Urothelium cell line (cell line): ENCODE measurements around the gene THY1.
"Not testable (repeated sequence)": the region's sequence is repeated elsewhere in the genome, so short reads cannot be mapped to it uniquely, and the experiment has no call there.

Experiments
- DNase-seq: peaks from one replicate; pipeline ENCODE4 v3.0.0; 2011; ENCODE audit warnings: low spot score, mixed read lengths
- FAIRE-seq: peaks from 2 replicates; lab custom pipeline; 2011; peaks lifted over from hg19 to GRCh38; lab: Jason Lieb, UNC

THY1 gene

DNA sequence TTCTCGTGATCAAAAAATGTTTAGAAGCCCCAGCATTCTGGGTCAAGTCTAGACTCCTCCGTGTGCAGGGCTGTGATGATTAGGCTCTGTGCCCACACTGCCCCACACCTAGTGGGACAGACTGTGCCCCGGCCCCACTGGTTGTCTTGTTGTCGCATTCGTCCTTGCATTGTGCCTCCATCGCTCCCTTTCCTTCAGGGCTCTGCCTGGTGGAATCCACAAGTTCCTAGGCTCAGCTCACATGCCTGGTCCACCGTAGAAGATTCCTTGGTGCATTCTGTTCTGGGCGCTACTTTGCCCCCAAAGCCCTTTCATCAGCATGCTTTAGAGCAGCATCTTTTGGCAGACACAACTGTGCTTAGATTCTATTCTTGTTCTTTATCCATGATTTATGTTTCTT lies 23.5 kb upstream of the THY1 start:
- DNase-seq (no peak), FAIRE-seq (no peak)

DNA sequence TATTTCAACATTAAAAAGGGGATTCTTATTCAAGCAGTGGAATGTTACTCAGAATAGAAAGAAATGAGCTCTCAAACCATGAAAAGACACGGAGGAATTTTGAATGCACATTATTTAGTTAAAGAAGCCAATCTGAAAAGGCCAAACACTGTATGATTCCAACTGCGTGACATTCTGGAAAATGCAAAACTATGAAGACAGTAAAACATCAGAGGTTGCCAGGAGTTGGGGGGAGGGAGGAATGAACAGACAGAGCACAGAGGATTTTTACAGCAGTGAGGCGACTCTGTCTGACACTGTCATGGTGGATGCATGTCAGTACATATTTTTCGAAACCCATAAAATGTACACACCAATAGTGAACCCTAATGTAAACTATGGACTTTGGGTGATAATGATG lies 22.9 kb upstream of the THY1 start:
- DNase-seq = no peak
- FAIRE-seq = no peak

DNA sequence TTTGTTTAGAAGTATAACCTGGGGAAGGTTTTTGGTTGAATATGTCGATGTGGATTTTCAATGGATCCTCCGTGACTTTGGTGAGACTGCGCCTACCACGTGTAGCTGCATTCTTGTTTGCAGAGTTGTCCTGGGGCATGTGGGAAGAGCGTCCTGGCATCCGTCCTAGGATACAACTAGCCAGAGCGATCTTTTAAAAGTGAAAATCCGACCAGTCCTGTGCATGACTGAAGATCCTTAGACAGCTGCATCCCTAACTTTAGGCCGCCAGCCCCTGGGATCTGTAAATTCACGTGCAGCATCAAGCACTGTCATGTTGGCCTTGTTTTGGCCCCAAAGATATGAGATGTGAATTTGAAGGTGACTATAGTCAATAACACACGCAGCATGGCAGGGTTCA lies 22.4 kb upstream of the THY1 start:
- no peak for DNase-seq
- no peak for FAIRE-seq

DNA sequence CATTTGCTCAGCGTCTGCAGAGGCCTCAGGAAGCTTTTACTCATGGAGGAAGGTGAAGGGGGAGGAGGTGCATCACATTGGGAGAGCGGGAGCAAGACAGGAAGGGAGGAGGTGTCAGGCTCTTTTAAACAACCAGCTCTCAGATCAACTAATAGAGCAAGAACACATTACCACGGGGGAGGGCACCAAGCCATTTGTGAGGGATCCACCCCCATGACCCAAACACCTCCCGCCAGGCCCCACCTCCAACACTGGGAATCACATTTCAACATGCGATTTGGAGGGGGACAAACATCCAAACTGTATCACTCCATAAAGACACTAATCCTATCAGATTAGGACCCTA lies 18.9 kb upstream of the THY1 start:
- no peak for DNase-seq
- FAIRE-seq = no peak

DNA sequence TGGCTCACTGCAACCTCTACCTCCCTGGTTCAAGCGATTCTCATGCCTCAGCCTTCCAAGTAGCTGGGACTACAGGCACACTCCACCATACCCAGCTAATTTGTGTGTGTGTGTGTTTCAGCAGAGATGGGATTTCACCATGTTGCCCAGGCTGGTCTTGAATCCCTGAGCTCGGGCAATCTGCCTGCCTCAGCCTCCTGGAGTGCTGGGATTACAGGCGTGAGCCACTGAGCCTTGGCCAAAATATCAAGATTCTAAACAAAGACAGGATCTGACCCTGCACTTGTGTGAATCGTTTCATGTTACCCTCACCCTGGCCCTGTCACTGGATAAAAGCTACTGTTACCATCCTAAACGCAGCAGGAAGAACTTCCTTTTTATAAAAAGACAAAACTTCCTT lies 15.6 kb upstream of the THY1 start:
- FAIRE-seq (no peak), DNase-seq (no peak)

DNA sequence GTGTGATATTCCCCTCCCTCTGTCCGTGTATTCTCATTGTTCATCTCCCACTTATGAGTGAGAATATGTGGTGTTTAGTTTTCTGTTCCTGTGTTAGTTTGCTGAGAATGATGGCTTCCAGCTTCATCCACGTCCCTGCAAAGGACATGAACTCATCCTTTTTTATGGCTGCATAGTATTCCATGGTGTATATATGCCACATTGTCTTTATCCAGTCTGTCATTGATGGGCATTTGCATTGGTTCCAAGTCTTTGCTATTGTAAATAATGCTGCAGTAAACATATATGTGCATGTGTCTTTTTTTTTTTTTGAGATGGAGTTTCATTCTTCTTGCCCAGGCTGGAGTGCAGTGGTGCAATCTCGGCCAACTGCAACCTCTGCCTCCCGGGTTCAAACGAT lies 14.5 kb upstream of the THY1 start:
- not testable (repeated sequence) for DNase-seq, FAIRE-seq

DNA sequence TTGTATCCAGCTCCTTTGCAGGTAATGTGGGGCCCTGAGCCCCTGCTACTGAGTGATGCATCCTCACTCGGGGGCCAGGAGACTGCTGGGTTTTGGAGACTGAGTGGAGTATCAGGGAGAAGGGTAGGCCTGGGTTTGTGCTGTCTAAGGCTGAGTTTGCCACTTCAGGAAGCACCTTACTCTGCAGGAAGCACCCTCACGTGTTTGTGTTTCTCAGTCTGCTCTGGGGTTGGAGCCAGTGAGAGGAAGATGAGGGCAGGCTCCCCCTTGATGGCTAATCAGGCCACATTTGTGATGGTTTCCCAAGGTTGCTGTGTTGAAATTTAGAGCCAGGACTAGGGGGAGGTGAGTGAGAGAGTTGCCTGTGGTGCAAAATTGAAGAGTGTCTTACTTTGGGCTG lies 13.7 kb upstream of the THY1 start:
- no peak for DNase-seq
- no peak for FAIRE-seq

DNA sequence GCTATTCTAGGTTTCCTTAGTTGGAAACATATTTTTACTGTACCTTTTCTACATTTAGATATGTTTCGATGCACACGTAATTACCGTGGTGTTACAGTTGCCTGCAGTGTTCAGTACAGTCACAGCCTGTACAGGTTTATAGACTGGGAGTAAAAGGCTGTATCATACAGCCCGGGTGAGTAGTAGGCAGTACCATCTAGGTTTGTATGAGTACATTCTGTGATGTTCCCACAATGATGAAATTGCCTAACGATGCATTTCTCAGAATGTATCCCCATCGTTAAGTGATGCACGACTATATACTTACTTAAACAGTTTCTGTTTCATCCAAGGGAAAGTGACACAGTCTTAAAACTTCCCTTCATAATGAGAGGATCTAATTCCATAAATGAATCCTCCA lies 13.1 kb upstream of the THY1 start:
- DNase-seq (no peak), FAIRE-seq (no peak)

DNA sequence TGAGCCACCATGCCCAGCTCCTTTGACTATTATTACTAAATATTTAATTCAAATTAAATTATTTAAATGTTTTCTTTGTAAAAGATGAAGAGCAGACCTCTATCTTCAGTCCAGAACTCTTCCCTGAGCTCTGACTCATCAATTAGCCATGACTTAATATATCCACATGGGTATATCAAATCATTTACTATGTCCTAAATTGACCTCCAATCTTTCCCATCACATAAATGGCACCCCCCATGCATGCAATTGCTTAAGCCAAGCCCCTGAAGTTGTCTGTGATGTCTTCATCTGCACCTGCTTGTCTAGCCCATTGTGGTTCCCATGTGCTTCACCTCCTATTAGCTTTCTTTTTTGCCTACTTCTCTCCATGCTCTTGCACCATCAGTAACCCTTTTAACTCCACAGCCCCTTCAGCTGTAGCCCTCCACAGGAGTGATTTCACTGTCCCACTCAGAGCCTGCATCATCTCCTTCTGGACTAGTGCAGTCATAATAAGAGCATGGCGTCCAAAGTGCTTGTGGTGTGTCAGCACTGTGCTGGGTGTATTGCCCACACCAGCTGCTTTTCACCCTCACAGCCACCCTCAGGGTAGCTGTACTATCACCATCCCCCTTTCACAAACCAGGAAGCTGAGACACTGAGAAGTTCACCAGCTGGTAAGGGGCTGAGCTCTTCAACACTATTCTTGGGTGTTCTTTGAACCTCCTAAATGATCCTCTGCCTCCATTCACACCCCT lies 11.8 kb upstream of the THY1 start:
- DNase-seq = no peak
- no peak for FAIRE-seq

DNA sequence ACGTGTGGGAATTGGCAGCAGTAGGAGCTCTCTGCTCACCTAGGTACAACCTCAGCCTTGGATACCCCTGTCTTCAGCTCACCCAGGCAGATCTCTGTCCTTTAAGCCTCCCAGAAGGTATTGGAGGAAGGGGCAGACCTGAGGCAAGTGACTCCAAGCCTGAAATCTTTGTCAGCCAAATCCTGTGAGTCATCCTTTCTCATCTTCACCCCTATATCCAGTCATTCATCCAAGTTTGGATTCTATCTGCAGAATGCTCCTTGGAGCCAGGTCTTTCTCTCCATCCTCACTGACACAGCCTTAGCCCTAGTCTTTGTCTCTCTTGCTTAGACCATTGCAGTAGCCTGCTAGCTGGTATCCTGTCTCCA lies 10.4 kb upstream of the THY1 start:
- DNase-seq (peak; percentile 33), FAIRE-seq (no peak)

DNA sequence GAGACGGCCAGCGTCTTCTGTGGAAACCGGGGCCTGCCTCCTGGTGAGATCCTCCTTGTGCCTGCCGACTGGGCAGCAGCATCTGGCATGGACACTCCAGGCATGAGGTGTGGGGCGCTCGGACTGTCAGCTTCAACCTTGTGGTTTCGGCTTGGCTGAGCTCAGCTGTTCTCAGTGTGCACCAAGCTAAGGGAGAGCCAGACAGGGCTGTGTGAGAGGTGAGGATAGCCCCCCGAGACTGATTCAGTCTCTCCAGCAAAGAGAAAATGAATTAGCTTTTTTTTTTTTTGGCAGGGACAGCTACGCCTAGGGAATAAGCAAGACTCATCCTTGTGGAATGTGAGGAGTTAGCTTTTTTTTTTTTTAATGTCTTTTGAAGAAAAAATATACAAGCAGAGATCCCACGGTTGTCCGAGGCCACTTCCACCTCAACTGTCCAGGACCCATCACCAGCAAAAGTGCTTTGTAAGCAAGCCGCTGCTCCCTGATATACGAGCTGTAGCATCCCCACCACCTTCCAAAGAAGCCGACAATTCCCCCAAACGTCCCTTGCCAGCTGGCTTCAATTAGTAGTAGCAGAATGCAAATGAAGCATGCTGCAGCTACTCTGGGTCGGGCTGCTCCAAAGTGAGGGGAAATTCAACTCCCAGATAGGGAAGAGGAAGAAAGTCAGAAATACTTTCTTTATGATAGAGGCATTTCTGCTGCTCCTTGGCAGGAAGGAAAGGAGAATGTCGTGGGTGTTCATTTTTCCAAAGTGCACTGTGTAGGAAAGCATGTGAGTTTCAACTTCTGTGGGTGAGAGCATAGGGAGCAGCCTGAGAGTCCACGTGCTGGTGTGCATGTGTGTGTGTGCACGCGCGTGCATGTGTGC lies 9.7 kb upstream of the THY1 start:
- FAIRE-seq (no peak), DNase-seq (peak; percentile 58)

DNA sequence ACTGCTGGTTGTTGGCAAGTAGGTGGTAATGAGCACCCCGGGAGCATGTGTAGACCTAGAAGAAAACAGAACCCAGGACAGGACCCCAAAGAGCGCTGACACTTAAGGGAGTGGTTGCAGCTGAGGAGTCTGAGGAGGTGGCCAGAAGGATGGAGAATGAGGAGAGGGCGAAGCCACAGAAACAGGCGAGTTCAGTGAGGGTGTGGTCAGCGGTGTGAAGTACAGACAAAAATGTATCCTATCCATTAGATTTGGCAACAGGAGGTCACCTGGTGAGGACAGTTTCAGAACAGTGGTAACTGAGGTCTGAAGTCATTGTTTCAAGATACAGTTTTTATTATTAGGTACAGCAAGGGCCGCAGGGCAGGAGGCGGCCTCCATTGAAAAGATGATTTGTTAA lies 8.6 kb upstream of the THY1 start:
- FAIRE-seq (no peak), DNase-seq (no peak)

DNA sequence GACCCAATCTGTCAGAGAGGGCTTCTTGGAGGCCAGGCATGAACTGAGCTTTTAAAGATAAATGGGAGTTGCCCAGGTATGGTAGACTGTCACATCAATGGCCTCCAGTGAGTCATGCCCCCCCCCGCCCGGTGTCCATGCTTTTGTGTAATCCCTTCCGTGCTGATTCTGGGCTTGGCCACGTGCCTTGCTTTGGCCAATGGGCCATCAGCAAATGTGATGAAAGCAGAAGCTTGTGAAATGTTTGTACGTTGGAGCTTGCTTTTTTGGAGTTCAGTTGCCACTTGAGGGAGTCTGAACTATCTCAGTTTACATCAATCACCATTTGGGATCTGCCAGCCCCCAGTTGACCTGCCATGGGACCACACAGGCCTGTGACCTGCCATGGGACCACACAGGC lies 4.3 kb upstream of the THY1 start:
- FAIRE-seq = no peak
- DNase-seq = no peak

DNA sequence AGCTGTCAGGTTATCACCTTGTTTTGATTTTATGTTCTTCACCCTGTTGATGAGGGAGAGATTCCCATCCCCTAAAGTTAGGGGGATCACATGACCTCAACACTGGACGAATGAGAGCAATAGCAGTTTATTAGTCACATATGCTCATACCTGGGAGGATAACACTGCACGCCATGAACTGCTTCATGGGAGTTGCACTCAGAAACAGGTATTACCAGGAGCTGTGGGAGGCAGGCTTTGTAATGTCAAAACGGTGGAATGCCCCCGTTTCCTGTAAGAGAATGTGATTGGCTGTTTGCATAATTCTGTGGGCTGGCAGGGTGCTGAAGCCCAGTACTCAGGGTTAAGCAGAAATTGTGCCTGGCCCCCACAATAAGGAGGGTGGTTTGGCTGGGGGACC lies 3.2 kb upstream of the THY1 start:
- FAIRE-seq (no peak), DNase-seq (no peak)

DNA sequence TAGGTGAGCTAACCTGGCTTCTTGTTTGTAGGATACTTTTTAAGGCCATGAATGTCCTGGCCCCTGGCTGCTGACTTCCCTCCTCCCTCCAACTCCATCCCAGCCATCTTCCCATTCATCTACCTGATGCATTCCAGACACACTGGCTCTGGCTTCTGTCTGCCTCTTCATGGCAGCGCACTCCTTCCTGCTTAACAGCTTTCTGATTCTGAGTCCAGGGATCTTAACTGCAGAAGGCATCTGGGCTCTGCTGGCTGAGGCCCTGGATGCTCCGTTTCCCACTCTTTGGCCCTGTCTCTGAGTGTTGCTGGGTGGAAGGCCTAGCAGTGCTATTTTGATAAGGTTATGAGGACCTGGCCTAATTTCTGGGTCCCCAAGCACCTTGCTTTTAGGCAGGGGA lies 1.8 kb upstream of the THY1 start:
- no peak for FAIRE-seq
- DNase-seq = no peak

DNA sequence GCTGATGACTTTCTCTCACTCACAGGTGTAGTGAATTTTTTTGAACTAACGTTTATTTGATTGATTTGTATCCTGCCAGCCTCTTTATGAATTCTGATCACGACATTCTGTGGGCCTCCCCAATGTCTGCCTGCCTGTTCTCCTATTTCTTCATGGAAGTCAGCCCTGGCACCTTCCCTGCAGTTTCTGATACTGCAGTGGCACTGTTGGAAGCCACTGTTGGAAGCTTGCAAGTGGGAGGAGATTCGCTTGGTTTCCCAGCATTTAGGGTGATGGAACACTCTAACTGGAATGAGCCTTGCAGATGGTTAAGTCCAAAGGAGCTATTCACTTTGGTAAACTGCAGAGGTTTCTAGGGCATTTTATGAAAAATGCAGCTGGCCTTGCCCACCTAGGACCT lies 1.3 kb upstream of the THY1 start:
- FAIRE-seq (no peak), DNase-seq (no peak)

DNA sequence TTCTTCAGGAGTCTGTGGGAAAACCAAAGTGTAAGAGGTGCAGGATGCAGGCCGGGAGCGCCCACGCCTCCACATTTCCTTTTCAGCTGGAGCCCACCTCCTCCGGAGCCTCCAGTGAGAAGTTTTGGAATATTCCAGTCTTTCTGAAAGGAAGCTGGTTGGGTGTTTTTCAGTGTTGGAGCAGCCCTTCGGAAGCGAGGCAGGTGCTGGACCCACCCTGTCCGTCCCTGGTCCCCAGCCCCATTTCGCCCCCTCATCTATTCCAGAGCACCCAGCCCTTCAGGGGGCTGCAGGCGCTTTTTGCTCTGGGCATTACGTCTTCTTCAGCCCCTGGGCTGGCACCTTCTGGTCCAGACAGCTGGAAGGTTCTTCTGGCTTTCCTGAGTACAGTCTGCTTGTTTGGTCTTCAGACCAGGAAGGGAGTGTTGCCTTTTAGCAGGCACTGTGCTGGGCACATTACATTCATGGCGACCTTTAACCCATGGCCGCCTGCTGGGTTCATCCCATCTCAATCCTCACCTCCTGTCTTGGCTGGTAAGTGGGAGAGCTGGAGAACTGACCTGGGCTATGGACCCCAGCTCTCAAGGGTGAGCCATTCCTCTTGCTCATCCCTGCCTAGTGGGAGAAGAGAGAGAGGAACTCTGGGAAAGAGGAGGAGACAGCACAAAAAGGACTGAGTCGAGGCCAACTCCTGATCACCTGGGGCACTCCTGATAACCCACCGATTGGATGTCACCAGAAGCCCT lies 710 bp upstream of the THY1 start:
- FAIRE-seq (no peak), DNase-seq (no peak)

DNA sequence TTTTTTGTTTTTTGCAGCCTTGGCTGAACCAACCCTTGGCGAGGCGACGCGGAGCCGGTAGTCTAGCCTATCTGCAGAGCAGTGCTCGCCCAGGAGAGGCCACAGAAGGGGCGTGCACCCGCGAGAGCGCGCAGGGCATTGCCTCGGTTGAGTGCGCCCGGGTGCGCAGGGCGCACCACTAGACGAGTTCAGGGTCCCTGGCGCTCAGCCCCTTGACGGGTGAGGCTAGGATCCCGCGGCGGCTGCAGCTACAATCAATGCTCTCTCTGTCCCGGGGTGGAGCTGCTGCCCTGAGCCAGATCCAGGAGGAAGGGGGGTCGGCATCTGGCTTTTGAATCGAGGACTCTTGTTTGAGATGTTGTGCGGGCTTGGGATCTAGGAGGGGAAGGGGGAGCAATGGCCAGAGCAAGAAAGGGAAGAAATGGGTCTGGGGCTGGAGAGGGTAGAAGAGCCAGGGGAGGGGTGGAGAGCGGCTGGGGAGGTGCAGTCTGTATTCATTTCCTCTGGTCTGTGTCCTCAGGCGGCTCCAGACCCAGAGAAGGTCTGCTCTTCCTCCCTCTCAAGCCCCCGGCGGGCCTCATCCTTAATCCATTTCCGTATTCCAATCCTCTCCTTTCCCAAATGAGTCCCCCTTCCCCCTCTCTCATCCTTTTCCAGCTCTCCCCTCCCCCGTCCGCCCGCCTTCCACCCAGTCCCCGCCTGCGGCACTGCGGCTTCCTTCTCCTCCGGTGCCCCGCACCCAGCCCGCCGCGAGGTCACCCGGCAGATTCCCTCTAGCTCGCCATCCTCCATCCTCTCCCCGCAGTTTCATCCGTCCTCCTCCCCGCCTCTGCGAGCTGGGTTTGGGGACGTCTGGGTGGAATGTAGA lies 797 bp downstream of the THY1 start:
- DNase-seq = peak; percentile 36
- peak; percentile 30 for FAIRE-seq

DNA sequence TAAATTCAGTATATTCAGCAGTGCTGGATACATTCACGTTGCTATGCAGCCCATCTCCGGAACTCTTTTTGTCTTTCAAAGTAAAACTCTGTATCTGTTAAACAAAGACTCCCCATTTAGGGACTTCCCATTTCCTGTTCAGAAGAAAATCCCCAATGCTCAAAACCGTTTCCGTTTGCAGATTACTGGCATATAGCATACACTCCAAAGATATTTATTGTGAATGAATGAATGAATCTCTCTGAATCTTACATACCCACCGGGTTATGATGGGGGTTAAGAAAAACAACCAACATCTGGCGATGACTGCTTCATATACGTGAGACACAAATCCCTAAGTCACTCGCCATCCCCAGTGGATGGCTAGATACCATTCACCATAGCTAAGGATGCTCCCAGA lies 1.6 kb downstream of the THY1 start:
- no peak for DNase-seq
- no peak for FAIRE-seq

DNA sequence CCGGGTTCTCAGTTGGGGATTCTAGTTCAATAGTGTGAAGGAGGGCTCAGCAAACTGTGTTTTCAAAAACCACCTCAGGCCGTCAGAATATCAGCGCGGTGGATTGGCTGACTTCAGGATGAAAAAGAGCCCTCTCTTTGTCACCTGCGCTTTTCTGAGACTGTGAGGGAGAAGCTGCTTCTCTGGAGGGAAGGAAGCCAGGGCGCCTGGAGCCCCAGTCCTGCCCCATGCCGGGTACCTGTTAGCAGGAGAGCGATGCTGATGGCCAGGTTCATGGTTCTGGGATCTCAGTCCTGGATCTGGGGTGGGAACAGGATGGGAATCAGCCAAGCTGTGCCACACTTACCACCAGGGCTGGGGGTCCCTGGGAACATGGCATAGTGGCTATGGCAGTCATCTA lies 2.3 kb downstream of the THY1 start:
- FAIRE-seq (no peak), DNase-seq (no peak)
